ENCODE data around the gene KIAA0825. TPM values are rescaled to one million over a fixed set of nuclear protein-coding genes. Genes with fewer than 3 reads are reported as not detected.

Gene KIAA0825
- total RNA-seq, 4 donors from 2014 or later: 1.2 to 5.3 (median 4.0) TPM

- no peak overlapping the region for H3K27ac ChIP-seq
- H3K36me3 ChIP-seq: no peaks in the 10 kb centered on the region
- no peak for DNase-seq
- in situ Hi-C loops (cut with MboI; ENCODE audit: low pct_ligation_motif_present in 1 of 4, low pct_unique_long_range_greater_than_20kb in 1 of 4, low sequenced_read_pairs in 3 of 4): no loop called here
- 80 to 82% methylated on average over 1 to 2 of the region's 2 CpGs for WGBS, 2 donors (ENCODE audit: low coverage in 1 of 2)
- TF ChIP-seq CTCF (IDR thresholded peaks at IDR 0.05) (no peak), POLR2A (IDR thresholded peaks at IDR 0.05) (no peak), POLR2AphosphoS5 (IDR thresholded peaks at IDR 0.05) (no peak), EP300 (IDR thresholded peaks at IDR 0.05; ENCODE audit: low read depth) (no peak)
- H3K4me3 ChIP-seq: no peak overlapping the region
- H3K27me3 ChIP-seq: no peaks in the 10 kb centered on the region
- intact Hi-C loops (cut with DNase I; ENCODE audit: low total_unique reads): no loop called here
- H3K4me1 ChIP-seq: no peaks in the 10 kb centered on the region
- H3K9me3 ChIP-seq: no peaks in the 10 kb centered on the region
These were observed 337.1 kb downstream of the KIAA0825 start for GRCh38 chr5:94281236-94281801.

- Histone ChIP-seq H3K27me3 (no peaks in the 10 kb centered on the region), H3K4me3 (no peak overlapping the region), H3K9me3 (no peaks in the 10 kb centered on the region), H3K36me3 (no peaks in the 10 kb centered on the region), H3K27ac (no peak overlapping the region), H3K4me1 (no peaks in the 10 kb centered on the region)
- 40 to 75% methylated on average over 1 of the region's 1 CpG for WGBS, 2 donors (ENCODE audit: low coverage in 1 of 2)
- in situ Hi-C loops (cut with MboI; ENCODE audit: low pct_ligation_motif_present in 1 of 4, low pct_unique_long_range_greater_than_20kb in 1 of 4, low sequenced_read_pairs in 3 of 4): no loop called here
- DNase-seq: no peak
- TF ChIP-seq POLR2A (IDR thresholded peaks at IDR 0.05) (no peak), POLR2AphosphoS5 (IDR thresholded peaks at IDR 0.05) (no peak), CTCF (IDR thresholded peaks at IDR 0.05) (no peak)
- intact Hi-C loops (cut with DNase I; ENCODE audit: low total_unique reads): no loop called here
These were observed 341.7 kb downstream of the KIAA0825 start for GRCh38 chr5:94276751-94277150.

- Histone ChIP-seq H3K4me1 (no peaks in the 10 kb centered on the region), H3K36me3 (no peaks in the 10 kb centered on the region), H3K27ac (no peak overlapping the region), H3K4me3 (no peak overlapping the region), H3K9me3 (no peaks in the 10 kb centered on the region), H3K27me3 (no peaks in the 10 kb centered on the region)
- WGBS, 2 donors (ENCODE audit: low coverage in 1 of 2): 68 to 92% methylated on average over 1 of the region's 1 CpG
- TF ChIP-seq POLR2A (IDR thresholded peaks at IDR 0.05) (no peak), POLR2AphosphoS5 (IDR thresholded peaks at IDR 0.05) (no peak), CTCF (IDR thresholded peaks at IDR 0.05) (no peak), EP300 (IDR thresholded peaks at IDR 0.05; ENCODE audit: low read depth) (no peak)
- no peak for DNase-seq
- in situ Hi-C loops (cut with MboI; ENCODE audit: low pct_ligation_motif_present in 1 of 4, low pct_unique_long_range_greater_than_20kb in 1 of 4, low sequenced_read_pairs in 3 of 4): no loop called here
- intact Hi-C loops (cut with DNase I; ENCODE audit: low total_unique reads): no loop called here
These were observed 342.4 kb downstream of the KIAA0825 start for GRCh38 chr5:94276048-94276447.

- no peak for TF ChIP-seq POLR2AphosphoS5 (IDR thresholded peaks at IDR 0.05)
- no peak for TF ChIP-seq CTCF (IDR thresholded peaks at IDR 0.05)
- TF ChIP-seq POLR2A (IDR thresholded peaks at IDR 0.05): no peak
- TF ChIP-seq EP300 (IDR thresholded peaks at IDR 0.05; ENCODE audit: low read depth): no peak
- Histone ChIP-seq H3K36me3 (no peaks in the 10 kb centered on the region), H3K27ac (no peak overlapping the region), H3K4me1 (no peaks in the 10 kb centered on the region), H3K4me3 (no peak overlapping the region), H3K27me3 (no peaks in the 10 kb centered on the region), H3K9me3 (peaks cover 0 to 6% of the 10 kb centered on the region in 2 donors)
- WGBS, 2 donors (ENCODE audit: low coverage in 1 of 2): 87 to 89% methylated on average over 4 of the region's 4 CpGs
- DNase-seq: no peak
- in situ Hi-C loops (cut with MboI; ENCODE audit: low pct_ligation_motif_present in 1 of 4, low pct_unique_long_range_greater_than_20kb in 1 of 4, low sequenced_read_pairs in 3 of 4): no loop called here
- intact Hi-C loops (cut with DNase I; ENCODE audit: low total_unique reads): no loop called here
These were observed 343.7 kb downstream of the KIAA0825 start for GRCh38 chr5:94274707-94275106.
